HG02642 (cell line): Measurements from ENCODE around the gene SRRM3.
"Not testable (repeated sequence)": the region's sequence is repeated elsewhere in the genome, so short reads cannot be mapped to it uniquely, and the experiment has no call there.

Experiments
- ATAC-seq: cut with Tn5 transposase; IDR thresholded peaks from one replicate; pipeline ENCODE4 v1.9.1; 2021; ENCODE audit warnings: mild to moderate bottlenecking; ENCODE audit not compliant: unreplicated experiment, poor library complexity

Gene SRRM3

GRCh38 chr7:76259124-76260093 lies 57.7 kb downstream of the SRRM3 start:
- ATAC-seq, result no peak

- no peak for ATAC-seq
Measured at GRCh38 chr7:76260171-76260703, 58.5 kb downstream of the SRRM3 start.

- no peak for ATAC-seq
Measured at GRCh38 chr7:76261329-76261728, 59.6 kb downstream of the SRRM3 start.

- ATAC-seq, result no peak
Measured at GRCh38 chr7:76261931-76262330, 60.2 kb downstream of the SRRM3 start.

- peak; percentile 60 for ATAC-seq
Measured at GRCh38 chr7:76262683-76263402, 61.1 kb downstream of the SRRM3 start.

GRCh38 chr7:76265299-76265698 lies 63.6 kb downstream of the SRRM3 start:
- ATAC-seq, result no peak

GRCh38 chr7:76267107-76267893 lies 65.6 kb downstream of the SRRM3 start:
- no peak for ATAC-seq

- no peak for ATAC-seq
Measured at GRCh38 chr7:76267894-76268183, 66.1 kb downstream of the SRRM3 start.

- no peak for ATAC-seq
Measured at GRCh38 chr7:76268376-76268775, 66.7 kb downstream of the SRRM3 start.

- no peak for ATAC-seq
Measured at GRCh38 chr7:76269895-76270294, 68.2 kb downstream of the SRRM3 start.

- not testable (repeated sequence) for ATAC-seq
Measured at GRCh38 chr7:76271384-76271783, 69.7 kb downstream of the SRRM3 start.

GRCh38 chr7:76272142-76272541 lies 70.4 kb downstream of the SRRM3 start:
- no peak for ATAC-seq

- ATAC-seq, result peak; percentile 46
Measured at GRCh38 chr7:76272851-76273497, 71.3 kb downstream of the SRRM3 start.

- no peak for ATAC-seq
Measured at GRCh38 chr7:76273503-76273902, 71.8 kb downstream of the SRRM3 start.

- ATAC-seq, result no peak
Measured at GRCh38 chr7:76278540-76278939, 76.8 kb downstream of the SRRM3 start.

GRCh38 chr7:76280408-76280807 lies 78.7 kb downstream of the SRRM3 start:
- no peak for ATAC-seq

- ATAC-seq, result no peak
Measured at GRCh38 chr7:76281006-76281705, 79.5 kb downstream of the SRRM3 start.

- ATAC-seq, result no peak
Measured at GRCh38 chr7:76281706-76282343, 80.1 kb downstream of the SRRM3 start.
